Activated CD8-positive, alpha-beta memory T cell treated with anti-CD3 and anti-CD28 coated beads, Interleukin-2, amount 50 U/mL, for 24 hours (primary cell): ENCODE results near the gene NFE2L3.
"Not testable (repeated sequence)": the region's sequence is repeated elsewhere in the genome, so short reads cannot be mapped to it uniquely, and the experiment has no call there.

Source experiments
- DNase-seq: peaks from one replicate; pipeline ENCODE4 v3.0.0-alpha.2; 2020; ENCODE audit errors: extremely low read depth

Gene NFE2L3

GRCh38 chr7:26147030-26147429, 5.0 kb upstream of the NFE2L3 start:
- no peak for DNase-seq

- not testable (repeated sequence) for DNase-seq
These were observed 4.2 kb upstream of the NFE2L3 start for GRCh38 chr7:26147646-26148306.

- not testable (repeated sequence) for DNase-seq
These were observed 3.7 kb upstream of the NFE2L3 start for GRCh38 chr7:26148307-26148700.

- no peak for DNase-seq
These were observed 2.5 kb upstream of the NFE2L3 start for GRCh38 chr7:26149391-26149977.

- DNase-seq: no peak
These were observed 902 bp upstream of the NFE2L3 start for GRCh38 chr7:26151096-26151495.

- no peak for DNase-seq
These were observed 397 bp upstream of the NFE2L3 start for GRCh38 chr7:26151650-26151952.

GRCh38 chr7:26152782-26153240, 813 bp downstream of the NFE2L3 start:
- DNase-seq: not testable (repeated sequence)

GRCh38 chr7:26153241-26153822, 1.3 kb downstream of the NFE2L3 start:
- DNase-seq: no peak

GRCh38 chr7:26153823-26154783, 2.1 kb downstream of the NFE2L3 start:
- DNase-seq: no peak

GRCh38 chr7:26155531-26156375, 3.8 kb downstream of the NFE2L3 start:
- DNase-seq: no peak

GRCh38 chr7:26156451-26157420, 4.7 kb downstream of the NFE2L3 start:
- DNase-seq: peak; percentile 43

GRCh38 chr7:26157520-26158105, 5.6 kb downstream of the NFE2L3 start:
- no peak for DNase-seq

GRCh38 chr7:26159243-26159642, 7.2 kb downstream of the NFE2L3 start:
- DNase-seq: no peak

GRCh38 chr7:26160896-26161295, 8.9 kb downstream of the NFE2L3 start:
- no peak for DNase-seq

GRCh38 chr7:26162431-26162830, 10.4 kb downstream of the NFE2L3 start:
- no peak for DNase-seq

GRCh38 chr7:26163804-26164203, 11.8 kb downstream of the NFE2L3 start:
- DNase-seq: not testable (repeated sequence)

- no peak for DNase-seq
These were observed 14.1 kb downstream of the NFE2L3 start for GRCh38 chr7:26165950-26166683.

- no peak for DNase-seq
These were observed 14.8 kb downstream of the NFE2L3 start for GRCh38 chr7:26166684-26167266.
